Erythroblast (primary cell): ENCODE data around the gene CDKN2AIPNL.

Experiments
- GATA1 ChIP-seq: IDR thresholded peaks from 2 replicates; pipeline ENCODE4 v1.6.1; 2011; ENCODE audit warnings: low read depth, mild to moderate bottlenecking, control low read depth, low read length, moderate library complexity
- POLR2A ChIP-seq: IDR thresholded peaks from 2 replicates; pipeline ENCODE4 v1.6.1; 2011; ENCODE audit warnings: mild to moderate bottlenecking, low read length

GRCh38 chr5:134410822-134411221 is 859 bp downstream of the CDKN2AIPNL start:
- TF ChIP-seq POLR2A, result no peak
- no peak for TF ChIP-seq GATA1
